HepG2 (cell line): Measurements from ENCODE around the gene MYO18B. TPM values are rescaled to one million over a fixed set of nuclear protein-coding genes. Genes with fewer than 3 reads are reported as not detected.
A peak's percentile ranks its signal among the peaks of the same experiment; 100 is the strongest.

ENCODE experiments used
- CREB3 ChIP-seq: sonication (generic); formaldehyde crosslinking; IDR thresholded peaks from 2 replicates; pipeline ENCODE4 v1.5.0; 2020; ENCODE audit warnings: missing genetic modification reagents
- CSRNP2 ChIP-seq: sonication (generic); formaldehyde crosslinking; conservative IDR thresholded peaks from 2 replicates; pipeline ENCODE4 v1.8.0; 2022; ENCODE audit warnings: low read depth, missing genetic modification reagents
- GATAD2A ChIP-seq: IDR thresholded peaks from 2 replicates; pipeline ENCODE4 v1.6.1; 2016
- HIC2 ChIP-seq: sonication (generic); formaldehyde crosslinking; IDR thresholded peaks from 2 replicates; pipeline ENCODE4 v1.9.0; 2022; ENCODE audit warnings: low read depth, missing genetic modification reagents
- HNF4G ChIP-seq, 2 experiments: sonication (generic) in 1 of 2; formaldehyde crosslinking in 1 of 2; IDR thresholded peaks; 2 replicates each; pipeline versions ENCODE4 v1.4.0 to v1.6.1; 2011 to 2020; ENCODE audit warnings: borderline replicate concordance in 2 of 2, low read depth in 2 of 2, mild to moderate bottlenecking in 2 of 2, low read length in 1 of 2, missing genetic modification reagents in 1 of 2, moderate library complexity in 1 of 2
- HOXA9 ChIP-seq: sonication (generic); formaldehyde crosslinking; IDR thresholded peaks from 2 replicates; pipeline ENCODE4 v1.8.1; 2022; ENCODE audit warnings: missing genetic modification reagents, mild to moderate bottlenecking, moderate library complexity, borderline replicate concordance
- MBNL3 ChIP-seq: fragments of 250-450 bp; sonication (Bioruptor Pico); conservative IDR thresholded peaks from 2 replicates; pipeline ENCODE4 v1.8.0; 2022; ENCODE audit warnings: mild to moderate bottlenecking, inconsistent platforms
- MIXL1 ChIP-seq: IDR thresholded peaks from 2 replicates; pipeline ENCODE4 v1.6.1; 2016
- PBX3 ChIP-seq: sonication (generic); formaldehyde crosslinking; IDR thresholded peaks from 2 replicates; pipeline ENCODE4 v1.8.1; 2023; ENCODE audit warnings: missing genetic modification reagents, inconsistent platforms, borderline replicate concordance
- PHF5A ChIP-seq: IDR thresholded peaks from one replicate; pipeline ENCODE4 v1.6.1; 2018; ENCODE audit warnings: low read depth, missing genetic modification reagents; ENCODE audit not compliant: unreplicated experiment
- RXRB ChIP-seq: IDR thresholded peaks from 2 replicates; pipeline ENCODE4 v1.6.1; 2016; ENCODE audit warnings: borderline replicate concordance, missing genetic modification reagents, missing compliant biosample characterization
- TCF7 ChIP-seq: sonication (generic); IDR thresholded peaks from 2 replicates; pipeline ENCODE4 v1.6.1; 2016; ENCODE audit warnings: antibody characterized with exemption, low read depth
- TRAFD1 ChIP-seq: sonication (generic); formaldehyde crosslinking; IDR thresholded peaks from 2 replicates; pipeline ENCODE4 v1.5.1; 2020; ENCODE audit warnings: missing genetic modification reagents, mild to moderate bottlenecking, borderline replicate concordance
- U2AF1 ChIP-seq: fragments of 200-400 bp; formaldehyde crosslinking; optimal IDR thresholded peaks from 2 replicates; pipeline ENCODE3; 2017; ENCODE audit warnings: mild to moderate bottlenecking, low read depth, low read length
- ZBTB43 ChIP-seq: sonication (generic); formaldehyde crosslinking; conservative IDR thresholded peaks from 2 replicates; pipeline ENCODE4 v1.4.0; 2020; ENCODE audit warnings: missing genetic modification reagents
- ZFP36L2 ChIP-seq: sonication (generic); formaldehyde crosslinking; IDR thresholded peaks from 2 replicates; pipeline ENCODE4 v1.4.0; 2020; ENCODE audit warnings: missing genetic modification reagents
- ZNF441 ChIP-seq: sonication (generic); formaldehyde crosslinking; IDR thresholded peaks from 2 replicates; pipeline ENCODE4 v1.7.0; 2021; ENCODE audit warnings: missing genetic modification reagents, borderline replicate concordance
- ZNF629 ChIP-seq: sonication (generic); formaldehyde crosslinking; conservative IDR thresholded peaks from 2 replicates; pipeline ENCODE4 v1.5.0; 2020; ENCODE audit warnings: missing genetic modification reagents
- ZNF644 ChIP-seq: IDR thresholded peaks from 2 replicates; pipeline ENCODE4 v1.6.1; 2016; ENCODE audit warnings: low read depth
- ZNF782 ChIP-seq: sonication (generic); formaldehyde crosslinking; IDR thresholded peaks from 2 replicates; pipeline ENCODE4 v1.4.0; 2020; ENCODE audit warnings: missing genetic modification reagents, mild to moderate bottlenecking, borderline replicate concordance
- ZNF850 ChIP-seq: sonication (generic); formaldehyde crosslinking; conservative IDR thresholded peaks from 2 replicates; pipeline ENCODE4 v1.9.0; 2021; ENCODE audit warnings: mild to moderate bottlenecking, missing genetic modification reagents
- polyA plus RNA-seq, 8 experiments: library from polyadenylated mRNA; depleted of rRNA in 3 of 8; stranded (reverse) in 7 of 8; unstranded in 1 of 8; fragments of >200 nt; fragmentation: Illumina TruSeq in 4 of 8; extraction: Trizol in 4 of 8; gene quantifications; 2 replicates each; pipeline versions ENCODE4 v1.2.1 to v1.2.3, GENCODE V29; 2011 to 2016; ENCODE audit warnings: low read depth in 4 of 8, missing spikeins in 1 of 8, mixed read lengths in 1 of 8; ENCODE audit not compliant: insufficient read depth in 1 of 8
- total RNA-seq, 5 experiments: library from RNA; depleted of rRNA; stranded (reverse); fragments of >200 nt; fragmentation: Illumina TruSeq; extraction: Trizol; gene quantifications; 2 replicates each; pipeline ENCODE4 v1.2.3, GENCODE V29; 2016; ENCODE audit warnings: low read depth in 1 of 5

MYO18B gene
- total and polyA plus RNA-seq, 2 of the 13 experiments (the other 11 are each of a cell fraction or from before 2014, with no cell fraction given): 0.01 TPM; not detected in 1

- no peak for TF ChIP-seq PBX3 (CRISPR knock-in tag)
- peak; percentile 39; the same call in 1 of the 2 replicates for TF ChIP-seq RXRB (CRISPR knock-in tag)
- peak; percentile 79 for TF ChIP-seq MIXL1
- no peak for TF ChIP-seq ZNF850 (CRISPR knock-in tag)
- TF ChIP-seq HOXA9 (CRISPR knock-in tag): no peak
- no peak for TF ChIP-seq CSRNP2 (CRISPR knock-in tag)
- TF ChIP-seq HNF4G (IDR thresholded peaks at IDR 0.05; ENCODE audit: borderline replicate concordance, low read depth, low read length): peak; percentile 63
- TF ChIP-seq HNF4G (CRISPR knock-in tag; IDR thresholded peaks at IDR 0.05; ENCODE audit: borderline replicate concordance, low read depth): no peak
- TF ChIP-seq TCF7: no peak
- TF ChIP-seq CREB3: no peak
- no peak for TF ChIP-seq ZBTB43 (CRISPR knock-in tag)
- 0 out of 2 replicates have a peak, but pooled peaks have one; percentile 13 for TF ChIP-seq ZNF629 (CRISPR knock-in tag)
- no peak for TF ChIP-seq ZFP36L2 (CRISPR knock-in tag)
- peak; percentile 88 for TF ChIP-seq ZNF644 (CRISPR knock-in tag)
- no peak for TF ChIP-seq MBNL3
- TF ChIP-seq PHF5A (CRISPR knock-in tag): no peak
- TF ChIP-seq U2AF1: no peak
- no peak for TF ChIP-seq TRAFD1
- no peak for TF ChIP-seq ZNF782 (CRISPR knock-in tag)
- TF ChIP-seq GATAD2A (CRISPR knock-in tag): peak; percentile 29; the same call in 1 of the 2 replicates
- no peak for TF ChIP-seq ZNF441 (CRISPR knock-in tag)
- peak; percentile 29; the same call in 1 of the 2 replicates for TF ChIP-seq HIC2 (CRISPR knock-in tag)
Observed at GRCh38 chr22:25748704-25749103, 6.7 kb downstream of the MYO18B start (continued).
